Measurements from ENCODE around the gene GLRA2.

DNA sequence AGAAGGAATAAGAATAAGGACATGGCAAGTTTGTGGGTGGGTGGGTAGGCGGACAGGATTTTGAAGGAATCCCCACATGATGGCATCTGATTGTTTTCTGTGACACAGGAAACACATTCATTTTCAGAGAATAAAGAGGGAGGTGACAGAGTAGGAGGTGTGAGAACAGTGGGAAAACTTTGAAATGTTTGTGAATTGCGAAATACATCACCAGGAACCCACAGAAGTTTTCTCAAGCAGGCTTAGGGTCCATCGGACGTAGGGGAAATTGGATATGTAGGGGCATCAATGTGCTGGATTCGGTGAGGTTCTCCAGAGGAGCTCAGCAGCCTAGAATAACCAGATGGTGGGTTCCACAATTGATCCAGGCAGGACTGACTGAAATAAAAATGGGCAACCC lies 171.6 kb downstream of the GLRA2 start:
- TF ChIP-seq CTCF (IDR thresholded peaks at IDR 0.05; ENCODE audit: low read length): no peak
- TF ChIP-seq EZH2 (optimal IDR thresholded peaks at IDR 0.05; ENCODE audit: low read depth, low read length): no peak
- TF ChIP-seq EZH2phosphoT487 (IDR thresholded peaks at IDR 0.05; ENCODE audit: low read length): no peak
